Naive thymus-derived CD4-positive, alpha-beta T cell (primary cell): ENCODE results near the gene CRYBG3. TPM values are rescaled to one million over a fixed set of nuclear protein-coding genes. Genes with fewer than 3 reads are reported as not detected.
A peak's percentile ranks its signal among the peaks of the same experiment; 100 is the strongest.

Experiments used
- ATAC-seq: fragments of 150-1000 bp; cut with Tn5 transposase; 2 replicates; pipeline ENCODE4 v1.10.0; 2021; ENCODE audit warnings: mild to moderate bottlenecking, moderate library complexity
- CTCF ChIA-PET: fragments of 350-600 bp; sonication (Branson Sonifier 250); formaldehyde crosslinking; loops from one replicate; lab custom pipeline; 2021; ENCODE audit warnings: antibody characterized with exemption; lab: Charles Lee
- POLR2A ChIA-PET: fragments of 350-600 bp; sonication (Branson Sonifier 250); formaldehyde crosslinking; loops from one replicate; lab custom pipeline; 2021; ENCODE audit warnings: antibody characterized with exemption, inconsistent platforms; lab: Charles Lee
- DNase-seq, 9 donors: peaks; one replicate each; pipeline versions ENCODE4 v3.0.0 to v3.0.0-alpha.2; 2020 to 2022; ENCODE audit warnings: mixed read lengths in 1 of 9
- H3K27ac ChIP-seq: one replicate; pipeline ENCODE4 v1.7.0; 2013; ENCODE audit warnings: mild to moderate bottlenecking, low read depth, low read length, moderate library complexity
- H3K27me3 ChIP-seq, 2 donors: one replicate each; pipeline ENCODE4 v1.7.0; 2013; ENCODE audit warnings: low read length in 2 of 2, mild to moderate bottlenecking in 2 of 2, moderate library complexity in 2 of 2; ENCODE audit not compliant: control insufficient read depth in 2 of 2, insufficient read depth in 2 of 2
- H3K36me3 ChIP-seq, 3 experiments: 1 replicate in 2 of 3; 2 replicates in 1 of 3; pipeline ENCODE4 v1.7.0; 2013; ENCODE audit warnings: low read length in 3 of 3, mild to moderate bottlenecking in 3 of 3, moderate library complexity in 1 of 3; ENCODE audit not compliant: insufficient read depth in 3 of 3, control insufficient read depth in 2 of 3
- H3K4me1 ChIP-seq, 2 donors: one replicate each; pipeline ENCODE4 v1.7.0; 2013; ENCODE audit warnings: low read length in 2 of 2, mild to moderate bottlenecking in 2 of 2, moderate library complexity in 1 of 2; ENCODE audit not compliant: control insufficient read depth in 2 of 2, insufficient read depth in 2 of 2
- H3K4me3 ChIP-seq: 2 replicates; pipeline ENCODE4 v1.7.0; 2013; ENCODE audit warnings: mild to moderate bottlenecking, low read length
- H3K9me3 ChIP-seq, 3 experiments: 1 replicate in 2 of 3; 2 replicates in 1 of 3; pipeline ENCODE4 v1.7.0; 2013; ENCODE audit warnings: low read length in 3 of 3; ENCODE audit not compliant: control insufficient read depth in 2 of 3
- H3K27ac Mint-ChIP-seq, 9 donors: one replicate each; pipeline ENCODE4 v1.8.0; 2020 to 2022; ENCODE audit warnings: mixed read lengths in 9 of 9, mild to moderate bottlenecking in 8 of 9, moderate library complexity in 5 of 9, inconsistent platforms in 2 of 9
- H3K27me3 Mint-ChIP-seq, 5 donors: one replicate each; pipeline ENCODE4 v1.8.0; 2021 to 2022; ENCODE audit warnings: mixed read lengths in 5 of 5, mild to moderate bottlenecking in 1 of 5
- H3K36me3 Mint-ChIP-seq, 5 donors: one replicate each; pipeline ENCODE4 v1.8.0; 2020 to 2022; ENCODE audit warnings: mixed read lengths in 5 of 5, mild to moderate bottlenecking in 3 of 5, inconsistent platforms in 1 of 5
- H3K4me1 Mint-ChIP-seq, 7 donors: one replicate each; pipeline ENCODE4 v1.8.0; 2020 to 2022; ENCODE audit warnings: mixed read lengths in 7 of 7, mild to moderate bottlenecking in 3 of 7, inconsistent platforms in 1 of 7
- H3K4me3 Mint-ChIP-seq, 10 donors: one replicate each; pipeline ENCODE4 v1.8.0; 2020 to 2022; ENCODE audit warnings: mild to moderate bottlenecking in 10 of 10, mixed read lengths in 10 of 10, moderate library complexity in 6 of 10, inconsistent platforms in 2 of 10
- H3K9me3 Mint-ChIP-seq, 11 donors: one replicate each; pipeline ENCODE4 v1.8.0; 2020 to 2022; ENCODE audit warnings: mixed read lengths in 11 of 11, mild to moderate bottlenecking in 4 of 11, inconsistent platforms in 1 of 11, moderate library complexity in 1 of 11
- intact Hi-C, 2 donors: fragments of 100-400 bp; cut with micrococcal nuclease; formaldehyde crosslinking; loops; one replicate each; pipeline ENCODE4 v1.15.1; 2023
- polyA plus RNA-seq, 2 donors: library from polyadenylated mRNA; unstranded; fragments of 300-500 nt; fragmentation: Illumina TruSeq; gene quantifications; one replicate each; pipeline ENCODE4 v1.2.3, GENCODE V29; 2021
- total RNA-seq, 6 experiments: library from RNA in 5 of 6; stranded (reverse) in 5 of 6; gene quantifications; 1 replicate in 5 of 6; 2 replicates in 1 of 6; pipeline ENCODE4 v1.2.3 and lab custom pipeline; 2021 to 2026

The CRYBG3 gene
- total and polyA plus RNA-seq, 7 experiments from 2014 or later = 0.86 to 11.2 (median 4.8) TPM

DNA sequence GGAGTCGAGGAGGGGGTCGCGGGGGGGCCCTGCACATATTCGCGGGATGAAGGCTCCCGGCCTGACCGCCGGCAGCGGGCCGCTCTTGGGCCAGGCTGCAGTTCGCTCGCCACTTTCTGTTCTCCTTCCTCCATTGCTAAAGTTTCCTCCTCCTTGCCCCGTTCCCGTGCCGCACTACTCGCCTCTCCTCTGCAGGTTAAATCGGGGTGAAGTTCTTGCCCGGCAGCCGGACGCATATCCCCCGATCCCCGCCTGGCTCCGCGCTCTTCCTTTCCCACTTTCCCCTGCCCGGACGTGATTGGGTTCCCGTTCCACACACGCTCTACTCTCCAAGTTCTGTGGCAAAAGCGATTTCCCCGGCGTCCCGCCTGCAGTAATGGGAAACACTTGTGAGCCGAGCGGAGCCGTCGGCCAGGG is 556 bp downstream of the CRYBG3 start:
- intact Hi-C loops = loop anchor here (2.0 to 10.0 kb wide), 5 partner anchors 50 to 1995 kb away; partner anchors contain the start of genes CPOX (in 2 of the 2), CMSS1 (in 1 of the 2) and DCBLD2 (in 1 of the 2)
- Histone ChIP-seq H3K4me1 (peaks cover 0 to 6% of the 10 kb centered on the region in 2 donors), H3K9me3 (no peaks in the 10 kb centered on the region), H3K27me3 (peaks cover 0 to 3% of the 10 kb centered on the region in 2 donors), H3K4me3 (peak overlapping the region; percentile 83), H3K27ac (peak overlapping the region; percentile 52), H3K36me3 (no peaks in the 10 kb centered on the region)
- DNase-seq (peak in 6 of 9 donors; percentile 3 to 37 (median 21)), ATAC-seq (peak; percentile 18)
- Mint-ChIP-seq H3K4me1 (peaks cover 14 to 36% (median 21%) of the 10 kb centered on the region in 7 donors), H3K9me3 (no peaks in the 10 kb centered on the region), H3K36me3 (peaks cover 0 to 5% (median 0%) of the 10 kb centered on the region in 5 donors), H3K4me3 (peak overlapping the region; percentile 93 to 98 (median 95)), H3K27ac (peak overlapping the region; percentile 25 to 98 (median 87)), H3K27me3 (peaks cover 4 to 29% (median 26%) of the 10 kb centered on the region in 5 donors)
- ChIA-PET CTCF (interaction anchor here (0.8 to 1.0 kb wide), 3 partner anchors 102 to 169 kb away, joined by 3 read pairs; no protein-coding TSS in a partner anchor), POLR2A (interaction anchor here (1.1 to 1.8 kb wide), 4 partner anchors 16 to 208 kb away, joined by 3 to 6 read pairs (median 4); no protein-coding TSS in a partner anchor)

DNA sequence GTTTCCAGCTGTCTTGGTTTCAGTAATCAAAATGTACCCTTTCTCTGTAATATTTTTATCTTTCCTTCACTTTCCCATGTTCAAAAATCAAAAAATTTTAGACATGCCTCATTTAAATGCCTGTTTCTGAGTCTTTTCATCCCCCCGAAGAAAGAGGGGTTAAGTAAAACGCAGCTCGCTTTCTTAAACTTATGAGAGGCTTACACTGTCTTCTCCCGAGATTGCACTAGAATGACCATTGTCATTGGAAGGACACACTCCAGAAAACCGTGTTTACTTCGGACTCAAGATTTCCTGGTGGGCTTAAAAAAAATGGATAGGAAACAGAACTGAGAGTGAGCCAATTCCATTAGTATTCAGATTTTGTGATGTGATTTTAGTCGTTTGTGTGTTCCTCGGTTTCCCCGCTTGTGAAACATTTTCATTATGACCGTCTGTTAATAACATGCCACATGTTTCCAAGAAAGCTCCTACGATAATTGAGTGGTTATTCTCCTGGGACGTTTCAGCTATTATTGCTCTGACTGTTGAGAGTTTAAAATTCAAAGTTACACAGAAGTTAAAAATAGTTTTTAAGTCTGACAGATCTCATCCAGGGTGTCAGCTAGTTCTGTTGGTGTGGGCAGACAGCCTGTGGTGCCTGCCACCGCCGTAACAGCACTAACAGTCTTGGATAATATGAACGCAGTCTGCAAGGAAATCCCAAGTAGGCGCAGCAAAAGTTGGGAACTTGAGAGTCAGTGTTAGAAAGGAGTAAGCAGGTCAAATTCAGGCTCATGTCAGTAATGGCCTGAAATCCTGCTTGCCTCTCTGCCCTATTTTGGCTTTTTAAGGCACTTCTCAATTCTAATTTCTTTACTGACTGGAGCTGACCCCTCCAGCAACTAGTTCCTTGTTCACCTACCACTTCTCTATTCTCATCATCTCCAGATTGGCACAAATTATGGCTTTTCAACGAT is 1.5 kb downstream of the CRYBG3 start:
- Histone ChIP-seq H3K36me3 (no peaks in the 10 kb centered on the region), H3K27ac (no peak overlapping the region), H3K9me3 (no peaks in the 10 kb centered on the region), H3K4me1 (peaks cover 0 to 6% of the 10 kb centered on the region in 2 donors), H3K4me3 (no peak overlapping the region), H3K27me3 (peaks cover 0 to 3% of the 10 kb centered on the region in 2 donors)
- Mint-ChIP-seq H3K27me3 (peaks cover 4 to 26% (median 21%) of the 10 kb centered on the region in 5 donors), H3K27ac (peak overlapping the region in 8 of 9 donors; percentile 12 to 98 (median 78)), H3K4me1 (peaks cover 14 to 36% (median 21%) of the 10 kb centered on the region in 7 donors), H3K9me3 (no peaks in the 10 kb centered on the region), H3K36me3 (peaks cover 0 to 6% (median 0%) of the 10 kb centered on the region in 5 donors), H3K4me3 (peak overlapping the region; percentile 93 to 98 (median 95))
- intact Hi-C loops = loop anchor here (2.0 to 10.0 kb wide), 5 partner anchors 49 to 1994 kb away; partner anchors contain the start of genes CPOX (in 2 of the 2), CMSS1 (in 1 of the 2) and DCBLD2 (in 1 of the 2)
- CTCF ChIA-PET = interaction anchor here (1.1 kb wide), 1 partner anchor 199 kb away, joined by 3 read pairs; no protein-coding TSS in a partner anchor
- POLR2A ChIA-PET = no interaction called here
- no peak for DNase-seq
- ATAC-seq = no peak

DNA sequence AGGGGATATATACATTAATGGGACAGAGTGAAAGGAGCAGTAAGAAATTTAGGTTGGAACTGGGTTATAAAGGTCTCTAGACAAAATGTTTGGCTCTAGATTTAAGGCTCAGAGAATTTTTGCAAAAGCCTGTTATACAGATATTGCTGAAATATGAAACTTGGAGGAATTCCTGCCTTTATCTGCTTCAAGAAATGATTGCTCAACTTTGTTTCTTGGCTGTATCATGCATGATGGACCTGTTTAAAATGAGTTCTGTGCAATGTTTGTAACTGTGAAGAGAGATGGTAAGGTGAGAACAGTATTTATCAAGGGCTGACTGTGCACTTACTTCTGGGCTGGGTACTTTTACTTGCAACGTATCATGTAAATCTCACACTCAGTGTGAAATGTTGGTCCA is 3.3 kb downstream of the CRYBG3 start:
- no peak for ATAC-seq
- Mint-ChIP-seq H3K9me3 (no peaks in the 10 kb centered on the region), H3K36me3 (peaks cover 0 to 6% (median 0%) of the 10 kb centered on the region in 5 donors), H3K27me3 (peaks cover 4 to 26% (median 14%) of the 10 kb centered on the region in 5 donors), H3K4me1 (peaks cover 14 to 36% (median 21%) of the 10 kb centered on the region in 7 donors), H3K27ac (no peak overlapping the region), H3K4me3 (no peak overlapping the region)
- Histone ChIP-seq H3K4me3 (no peak overlapping the region), H3K9me3 (no peaks in the 10 kb centered on the region), H3K4me1 (peaks cover 0 to 6% of the 10 kb centered on the region in 2 donors), H3K27me3 (no peaks in the 10 kb centered on the region), H3K27ac (no peak overlapping the region), H3K36me3 (no peaks in the 10 kb centered on the region)
- intact Hi-C loops = loop anchor here in 1 of 2 donors (10.0 kb wide), 1 partner anchor 120 kb away; no protein-coding TSS in a partner anchor
- no peak for DNase-seq
- POLR2A ChIA-PET = no interaction called here
- CTCF ChIA-PET = no interaction called here

DNA sequence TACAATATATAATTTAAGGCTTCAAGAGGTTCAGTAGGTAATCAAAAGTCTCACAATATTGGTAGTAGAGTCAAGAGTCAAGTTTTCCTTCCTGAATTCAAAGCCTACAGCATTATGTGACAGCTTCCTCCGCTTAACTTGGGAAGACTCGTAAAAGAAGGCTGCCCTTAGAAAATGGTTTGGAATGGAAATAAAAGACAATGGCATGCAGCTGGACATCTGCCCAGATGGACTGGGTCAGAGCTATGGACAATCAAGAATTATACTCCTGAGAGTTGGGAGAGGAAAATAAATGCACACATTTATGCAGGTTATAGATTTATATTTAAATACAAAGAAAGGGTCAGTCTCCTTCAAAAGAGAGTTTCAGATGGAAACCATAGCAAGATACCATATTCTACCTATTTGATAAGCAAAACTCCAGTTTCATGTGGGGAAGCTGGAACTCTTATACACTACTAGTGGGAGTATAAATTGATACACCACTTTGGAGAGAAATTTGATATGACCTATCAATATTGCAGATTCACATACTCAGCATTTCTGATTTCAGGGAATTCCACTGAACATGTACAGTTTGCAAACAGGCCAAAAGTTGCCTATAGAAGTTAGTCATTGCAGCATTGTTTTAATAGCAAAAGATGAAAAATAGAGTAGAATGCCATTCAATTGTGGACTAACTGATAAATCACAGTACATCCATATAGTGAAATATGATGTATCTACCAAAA is 6.1 kb downstream of the CRYBG3 start:
- Histone ChIP-seq H3K9me3 (no peaks in the 10 kb centered on the region), H3K4me1 (peaks cover 0 to under 1% of the 10 kb centered on the region in 2 donors), H3K36me3 (no peaks in the 10 kb centered on the region), H3K4me3 (no peak overlapping the region), H3K27me3 (no peaks in the 10 kb centered on the region), H3K27ac (no peak overlapping the region)
- CTCF ChIA-PET = no interaction called here
- DNase-seq (no peak), ATAC-seq (no peak)
- Mint-ChIP-seq H3K4me3 (no peak overlapping the region), H3K27ac (no peak overlapping the region), H3K9me3 (peaks cover 0 to 4% (median 0%) of the 10 kb centered on the region in 11 donors), H3K27me3 (peaks cover 0 to 21% (median 7%) of the 10 kb centered on the region in 5 donors), H3K36me3 (peaks cover 0 to 14% (median 0%) of the 10 kb centered on the region in 5 donors), H3K4me1 (peaks cover 1 to 24% (median 6%) of the 10 kb centered on the region in 7 donors)
- intact Hi-C loops = loop anchor here in 1 of 2 donors (10.0 kb wide), 1 partner anchor 117 kb away; no protein-coding TSS in a partner anchor
- POLR2A ChIA-PET = no interaction called here

DNA sequence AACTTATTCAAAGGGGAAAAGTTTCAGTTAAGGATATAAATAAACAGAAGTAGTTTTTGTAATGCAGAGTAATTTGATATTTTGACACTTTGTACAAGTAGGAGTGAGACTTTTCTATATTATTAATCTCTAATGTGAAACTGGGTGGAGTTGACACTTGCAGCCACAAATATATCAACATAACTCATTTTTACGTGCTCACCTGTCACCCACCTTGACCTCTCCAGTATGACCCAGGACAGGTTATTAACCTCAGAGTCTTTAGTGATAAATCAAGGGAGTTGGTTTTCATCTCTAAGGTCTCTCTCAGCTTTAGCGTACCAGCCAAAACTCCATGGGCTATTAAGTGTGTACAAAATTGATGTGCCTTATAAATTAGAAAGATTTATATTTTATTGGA is 7.4 kb downstream of the CRYBG3 start:
- Mint-ChIP-seq H3K36me3 (peaks cover 0 to 15% (median 0%) of the 10 kb centered on the region in 5 donors), H3K27me3 (peaks cover 0 to 9% (median 0%) of the 10 kb centered on the region in 5 donors), H3K4me3 (no peak overlapping the region), H3K27ac (no peak overlapping the region), H3K4me1 (peaks cover 0 to 11% (median 0%) of the 10 kb centered on the region in 7 donors), H3K9me3 (peaks cover 0 to 4% (median 0%) of the 10 kb centered on the region in 11 donors)
- Histone ChIP-seq H3K4me3 (no peak overlapping the region), H3K4me1 (no peaks in the 10 kb centered on the region), H3K27me3 (no peaks in the 10 kb centered on the region), H3K27ac (no peak overlapping the region), H3K36me3 (no peaks in the 10 kb centered on the region), H3K9me3 (no peaks in the 10 kb centered on the region)
- DNase-seq (no peak), ATAC-seq (no peak)
- intact Hi-C loops = loop anchor here in 1 of 2 donors (10.0 kb wide), 1 partner anchor 116 kb away; no protein-coding TSS in a partner anchor
- POLR2A ChIA-PET = no interaction called here
- CTCF ChIA-PET = no interaction called here

DNA sequence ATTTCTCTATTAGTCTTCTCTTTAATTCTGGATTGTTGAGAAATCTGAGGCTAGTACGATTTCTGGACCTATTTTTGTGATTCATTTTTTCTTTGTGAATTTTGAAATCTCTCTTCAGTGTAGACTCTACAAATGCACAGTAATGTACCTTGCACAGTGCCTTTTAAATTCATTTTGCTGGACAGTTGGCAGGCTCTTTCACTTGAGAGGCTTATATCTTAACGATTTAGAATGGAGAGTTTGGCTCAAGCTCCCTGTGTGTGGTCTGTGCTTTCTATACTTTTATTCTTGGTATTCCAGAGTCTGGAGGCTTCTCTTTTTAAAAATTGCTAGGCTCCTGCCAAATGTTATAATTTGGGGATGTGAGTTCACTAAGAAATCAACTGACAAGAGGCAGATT is 8.8 kb downstream of the CRYBG3 start:
- DNase-seq = no peak
- H3K27ac ChIP-seq = no peak overlapping the region
- Mint-ChIP-seq H3K27me3 (peaks cover 0 to 7% (median 0%) of the 10 kb centered on the region in 5 donors), H3K27ac (no peak overlapping the region), H3K36me3 (peaks cover 0 to 15% (median 0%) of the 10 kb centered on the region in 5 donors), H3K4me3 (no peak overlapping the region), H3K9me3 (peaks cover 0 to 4% (median 0%) of the 10 kb centered on the region in 11 donors), H3K4me1 (peaks cover 0 to 2% (median 0%) of the 10 kb centered on the region in 7 donors)
- H3K4me1 ChIP-seq = no peaks in the 10 kb centered on the region
- H3K36me3 ChIP-seq = no peaks in the 10 kb centered on the region
- H3K27me3 ChIP-seq = no peaks in the 10 kb centered on the region
- H3K4me3 ChIP-seq = no peak overlapping the region
- ChIA-PET POLR2A (no interaction called here), CTCF (interaction anchor here (1.3 kb wide), 1 partner anchor 8 kb away, joined by 3 read pairs; no protein-coding TSS in a partner anchor)
- intact Hi-C loops = no loop called here
- ATAC-seq = no peak
- no peaks in the 10 kb centered on the region for H3K9me3 ChIP-seq
